HG03064 (cell line): Measurements from ENCODE around the gene HOXB9.

Experiments used
- ATAC-seq: cut with Tn5 transposase; IDR thresholded peaks from one replicate; pipeline ENCODE4 v1.9.1; 2021; ENCODE audit warnings: low read depth; ENCODE audit not compliant: unreplicated experiment

The HOXB9 gene

GRCh38 chr17:48626245-48627117 lies at the start of gene HOXB9:
TSS of gene HOXB9 (minus strand) at chr17:48626358. CDS start at chr17:48626269, 89 bp downstream.
- no peak for ATAC-seq

- ATAC-seq, result no peak
Measured at GRCh38 chr17:48672340-48672739, 46.2 kb upstream of the HOXB9 start.

DNA sequence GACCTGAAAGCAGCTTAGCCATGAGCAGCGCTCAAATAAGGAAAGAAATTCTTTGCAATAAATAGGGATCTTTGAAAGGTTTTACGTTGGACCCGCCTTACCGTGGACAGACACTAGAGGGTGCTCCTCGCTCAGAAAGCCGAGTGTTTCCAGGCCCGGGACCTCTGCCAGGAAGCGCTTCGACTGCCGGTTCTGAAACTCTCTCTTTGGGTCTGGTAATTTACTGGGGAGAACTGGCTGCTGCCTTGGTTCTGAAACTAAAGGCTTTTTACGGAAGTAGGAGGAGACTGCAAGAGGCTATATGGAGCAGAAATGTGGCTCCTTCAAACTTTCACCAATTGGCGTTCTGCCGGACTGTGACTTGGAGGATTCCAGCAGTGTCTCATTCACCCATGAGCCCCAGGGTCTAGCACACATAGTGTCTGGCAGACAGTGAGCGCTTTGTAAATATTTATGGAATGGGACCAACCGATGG lies 45.6 kb upstream of the HOXB9 start:
- ATAC-seq, result no peak

GRCh38 chr17:48663134-48663924 lies 37.2 kb upstream of the HOXB9 start:
- ATAC-seq, result no peak

GRCh38 chr17:48655913-48656312 lies 29.8 kb upstream of the HOXB9 start:
- ATAC-seq, result no peak

- no peak for ATAC-seq
Measured at GRCh38 chr17:48649741-48650140, 23.6 kb upstream of the HOXB9 start.

DNA sequence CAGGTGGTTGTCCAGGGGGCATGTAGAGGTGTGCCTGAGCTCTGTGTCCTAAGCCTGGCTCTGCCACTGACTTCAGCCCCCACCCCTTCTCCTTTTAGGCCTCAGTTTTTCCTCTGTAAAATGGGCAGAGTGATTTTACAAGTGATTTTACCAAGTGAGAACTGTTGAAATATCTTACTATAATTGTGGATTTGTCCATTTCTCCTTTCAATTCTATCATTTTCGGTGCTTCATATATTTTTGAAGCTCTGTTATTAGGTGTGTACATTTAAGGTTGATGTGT lies 21.7 kb upstream of the HOXB9 start:
- no peak for ATAC-seq

DNA sequence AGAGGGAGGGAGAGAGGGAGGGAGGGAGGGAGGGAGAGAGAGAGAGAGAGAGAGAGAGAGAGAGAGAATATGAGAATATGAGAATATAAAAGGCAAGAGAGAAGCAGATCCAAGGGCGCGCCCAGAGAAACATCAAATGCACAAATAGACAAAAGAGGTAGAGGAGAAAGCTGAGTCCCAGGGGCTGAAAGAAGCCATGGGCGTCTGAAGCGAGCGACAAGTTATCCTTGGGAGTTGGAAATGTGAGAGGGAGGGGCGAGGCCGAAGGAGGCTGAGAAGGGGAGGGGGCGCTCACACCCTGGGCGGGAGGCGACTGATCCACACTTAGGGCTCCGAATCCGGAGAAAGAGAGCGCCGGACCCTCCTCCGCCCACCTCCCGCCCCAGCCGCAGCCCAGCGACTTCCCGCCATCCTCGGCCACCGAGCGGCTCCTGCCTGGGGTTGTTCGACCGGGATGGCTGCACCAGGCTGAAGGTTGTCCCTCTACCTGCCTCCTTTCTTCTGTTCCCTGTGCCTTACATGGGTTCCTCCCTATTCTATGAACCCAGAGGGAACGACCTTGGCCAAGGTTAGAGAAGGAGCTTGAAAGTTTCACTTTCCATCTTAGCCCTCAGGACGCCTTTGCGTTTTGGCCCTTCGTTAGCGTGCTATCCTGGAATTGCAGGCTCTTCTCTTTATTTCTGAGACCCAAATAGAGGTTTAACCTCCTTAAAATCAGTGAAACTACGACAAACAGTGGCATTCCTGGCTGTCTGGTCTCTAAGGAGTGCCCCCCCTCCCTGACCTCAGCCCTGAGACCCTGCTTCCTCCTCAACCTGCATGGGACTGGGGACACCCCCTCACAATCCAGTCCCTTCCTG lies 21.2 kb upstream of the HOXB9 start:
- ATAC-seq, result no peak

DNA sequence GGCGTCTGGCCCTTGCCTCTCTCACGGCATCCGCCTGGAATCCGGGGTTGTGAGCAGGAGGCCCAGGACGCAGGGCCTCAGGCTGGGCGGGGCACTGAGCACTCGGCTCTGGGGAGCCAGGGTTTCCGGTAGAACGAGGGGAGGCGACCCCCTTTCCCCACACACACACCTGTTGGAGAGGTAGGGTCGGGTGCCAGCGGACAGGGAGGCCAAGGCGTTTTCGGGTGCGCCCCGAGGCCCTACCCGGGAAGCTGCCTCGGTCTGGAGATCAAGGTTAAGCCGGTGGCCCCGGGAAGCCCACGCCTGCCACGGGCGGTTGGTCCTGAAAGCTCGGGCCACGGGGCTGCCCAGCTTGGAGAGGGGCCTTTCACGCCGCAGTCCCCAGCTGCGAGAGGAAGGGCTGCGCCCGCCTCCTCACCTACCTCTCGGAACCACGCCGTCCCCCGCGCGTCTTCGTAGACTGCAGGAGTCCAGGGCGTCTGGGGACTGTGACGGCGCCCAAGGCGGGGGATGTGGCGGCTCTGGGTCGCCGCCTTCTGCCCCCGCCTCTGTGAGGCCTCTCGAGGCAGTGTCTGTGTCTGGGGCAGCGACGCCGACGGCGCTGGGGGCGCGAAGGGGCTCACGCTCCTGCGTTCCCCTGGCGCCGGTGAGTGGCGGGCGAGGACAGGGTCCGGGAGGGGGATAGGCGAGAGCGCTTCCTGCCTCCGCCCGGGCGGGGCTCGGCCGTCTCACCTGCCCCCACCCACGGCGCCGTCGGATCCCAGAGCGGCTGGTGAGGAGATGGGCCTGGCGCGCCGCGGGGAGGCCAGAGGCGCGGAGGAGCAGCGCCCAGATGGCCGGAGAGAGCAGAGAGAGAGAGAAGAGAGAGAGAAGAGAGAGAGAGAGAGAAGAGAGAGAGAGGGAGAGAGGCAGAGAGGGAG lies 20.3 kb upstream of the HOXB9 start:
- no peak for ATAC-seq

- no peak for ATAC-seq
Measured at GRCh38 chr17:48645639-48646182, 19.6 kb upstream of the HOXB9 start.

- ATAC-seq, result no peak
Measured at GRCh38 chr17:48644910-48645557, 18.9 kb upstream of the HOXB9 start.

DNA sequence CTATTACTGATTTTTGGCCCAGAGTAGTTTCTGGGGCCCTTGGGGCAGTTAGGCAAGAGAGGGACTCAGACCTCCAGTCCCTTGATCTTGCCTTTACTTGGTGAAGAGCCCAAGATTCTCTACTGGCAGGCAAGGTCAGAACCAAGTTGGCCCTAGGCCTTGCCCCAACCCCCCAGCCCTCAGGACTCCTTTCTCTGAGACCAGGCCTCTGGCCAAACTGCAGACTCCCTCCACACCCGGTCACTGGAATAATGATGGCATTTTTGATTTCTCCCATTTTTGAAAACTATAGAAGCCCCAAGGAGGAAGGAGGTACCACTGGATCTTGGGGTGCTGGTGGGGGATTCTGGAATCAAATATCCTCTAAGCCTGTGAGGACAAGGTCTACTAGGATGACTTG lies 18.0 kb upstream of the HOXB9 start:
- ATAC-seq, result no peak

DNA sequence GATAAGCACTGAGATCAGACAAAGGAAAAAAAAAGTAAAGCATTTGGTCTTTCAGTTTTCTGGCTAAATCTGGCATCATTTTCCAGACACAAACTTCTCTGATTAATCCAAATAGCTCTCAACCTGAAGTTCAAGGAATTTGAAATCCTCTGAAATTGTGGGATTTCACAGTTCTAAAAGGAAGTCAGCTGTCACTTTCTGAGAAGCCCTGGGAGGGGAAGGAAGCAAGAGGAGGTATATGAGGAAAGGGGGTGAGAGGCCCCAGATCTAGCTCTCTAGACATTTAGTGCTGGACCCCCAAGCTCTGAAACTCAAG lies 17.5 kb upstream of the HOXB9 start:
- ATAC-seq, result no peak

DNA sequence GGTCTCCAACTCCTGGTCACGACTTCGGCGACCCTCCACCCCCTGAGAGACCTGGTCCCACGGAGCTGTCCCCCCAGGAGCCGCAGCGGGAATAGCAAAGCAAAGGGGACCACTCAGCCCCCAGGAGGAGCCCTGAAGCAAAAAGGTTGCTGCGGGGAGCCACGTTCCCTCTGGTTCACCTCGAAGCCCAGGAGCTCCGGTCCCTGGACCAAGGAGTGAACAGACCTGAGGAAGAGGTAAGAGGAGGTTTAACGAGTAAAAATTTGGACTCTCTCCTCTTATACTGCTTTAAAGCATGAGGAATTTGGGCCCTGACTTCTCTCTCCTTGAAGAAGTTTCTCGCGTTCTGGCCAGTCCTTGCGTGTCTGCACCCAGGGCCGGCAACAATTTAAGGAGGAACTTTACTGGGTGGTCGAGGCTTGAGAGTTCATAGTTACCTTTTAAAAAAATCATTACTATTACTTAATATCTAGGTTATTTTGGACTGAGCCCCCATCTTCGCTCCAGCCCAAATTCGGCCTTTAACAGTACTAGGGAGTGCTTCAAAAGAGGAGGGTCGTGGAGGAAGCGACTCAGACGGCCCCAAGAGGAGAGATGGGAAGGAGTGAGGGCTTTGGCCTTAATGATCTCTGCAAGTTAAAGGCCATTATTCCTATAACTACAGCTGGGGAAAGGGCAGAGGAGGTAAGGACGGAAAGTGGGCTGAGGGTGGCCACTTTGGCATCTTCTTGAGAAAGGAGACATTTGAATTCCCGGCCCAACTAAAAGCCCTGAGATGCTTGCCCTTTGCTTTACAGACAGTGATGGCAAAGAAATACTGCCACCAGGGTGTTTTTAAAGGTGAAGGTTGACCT lies 16.9 kb upstream of the HOXB9 start:
- ATAC-seq, result no peak

- ATAC-seq, result no peak
Measured at GRCh38 chr17:48642059-48642842, 16.1 kb upstream of the HOXB9 start.

DNA sequence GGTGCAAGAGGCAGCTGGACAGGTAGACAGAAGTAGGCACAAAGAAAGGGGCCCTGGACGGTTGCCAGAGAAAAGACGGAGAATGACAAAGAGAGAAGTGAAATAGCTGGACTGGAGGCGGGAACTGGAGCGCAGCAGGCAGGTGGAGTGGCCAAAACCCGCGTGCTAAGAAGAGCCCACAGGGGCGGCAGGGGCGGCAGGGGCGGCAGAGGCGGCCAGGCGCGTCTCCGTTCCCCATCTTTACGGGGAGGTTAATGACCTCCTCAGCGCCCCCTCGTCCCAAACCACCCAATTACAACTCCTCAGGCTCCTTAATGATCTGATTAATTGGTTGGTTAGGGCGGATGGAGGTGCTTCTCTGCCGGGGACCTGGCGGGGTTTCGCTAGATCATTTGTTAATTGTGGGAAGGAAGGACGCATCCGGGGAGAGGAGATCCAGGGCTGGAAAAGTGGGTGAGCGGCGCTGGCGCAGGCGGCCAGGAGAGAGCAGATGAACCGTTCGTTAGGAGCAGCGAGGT lies 15.4 kb upstream of the HOXB9 start:
- ATAC-seq, result no peak

- ATAC-seq, result no peak
Measured at GRCh38 chr17:48640858-48641180, 14.7 kb upstream of the HOXB9 start.
